ENCODE measurements around the gene ACER2. TPM values are rescaled to one million over a fixed set of nuclear protein-coding genes. Genes with fewer than 3 reads are reported as not detected.
A peak's percentile ranks its signal among the peaks of the same experiment; 100 is the strongest.

ACER2 gene
- total RNA-seq (10 to 100 TPM in 4 of 5 donors, not detected in 1; 20.5 to 54.3 (median 37.8) TPM), polyA plus RNA-seq (1 to 10 TPM in 2 of 3 donors, under 1 TPM in 1; 0.23 to 7.8 (median 4.5) TPM)
- long read RNA-seq, donor 1, partial matches to known transcripts = 8 of 12 reads
- long read RNA-seq, donor 1, other reads (novel, unspliced or antisense) = 0 of 12 reads
- long read RNA-seq, donor 2, partial matches to known transcripts = 0 of 2 reads
- long read RNA-seq, donor 2, other reads (novel, unspliced or antisense) = 0 of 2 reads
- long read RNA-seq, donor 3, partial matches to known transcripts = 0 of 1 reads
- long read RNA-seq, donor 3, other reads (novel, unspliced or antisense) = 0 of 1 reads
- long read RNA-seq, donor 4 = 0 reads
- long read RNA-seq, donor 5, partial matches to known transcripts = 0 of 1 reads
- long read RNA-seq, donor 5, other reads (novel, unspliced or antisense) = 0 of 1 reads
- long read RNA-seq, donor 6, transcript ACER2-201 (6 exons, 2,238 nt) = major isoform, 14 of 41 reads
- long read RNA-seq, donor 6, partial matches to known transcripts = 27 of 41 reads
- long read RNA-seq, donor 6, other reads (novel, unspliced or antisense) = 0 of 41 reads
- long read RNA-seq, donor 7, transcript ACER2-201 (6 exons, 2,238 nt) = major isoform, 8 of 8 reads
- long read RNA-seq, donor 7, partial matches to known transcripts = 0 of 8 reads
- long read RNA-seq, donor 7, other reads (novel, unspliced or antisense) = 0 of 8 reads
- long read RNA-seq, donor 8, transcript ACER2-201 (6 exons, 2,238 nt) = major isoform, 5 of 5 reads
- long read RNA-seq, donor 8, partial matches to known transcripts = 0 of 5 reads
- long read RNA-seq, donor 8, other reads (novel, unspliced or antisense) = 0 of 5 reads
- long read RNA-seq, donor 9, partial matches to known transcripts = 0 of 1 reads
- long read RNA-seq, donor 9, other reads (novel, unspliced or antisense) = 0 of 1 reads
- long read RNA-seq, donor 10, partial matches to known transcripts = 0 of 2 reads
- long read RNA-seq, donor 10, other reads (novel, unspliced or antisense) = 0 of 2 reads

DNA sequence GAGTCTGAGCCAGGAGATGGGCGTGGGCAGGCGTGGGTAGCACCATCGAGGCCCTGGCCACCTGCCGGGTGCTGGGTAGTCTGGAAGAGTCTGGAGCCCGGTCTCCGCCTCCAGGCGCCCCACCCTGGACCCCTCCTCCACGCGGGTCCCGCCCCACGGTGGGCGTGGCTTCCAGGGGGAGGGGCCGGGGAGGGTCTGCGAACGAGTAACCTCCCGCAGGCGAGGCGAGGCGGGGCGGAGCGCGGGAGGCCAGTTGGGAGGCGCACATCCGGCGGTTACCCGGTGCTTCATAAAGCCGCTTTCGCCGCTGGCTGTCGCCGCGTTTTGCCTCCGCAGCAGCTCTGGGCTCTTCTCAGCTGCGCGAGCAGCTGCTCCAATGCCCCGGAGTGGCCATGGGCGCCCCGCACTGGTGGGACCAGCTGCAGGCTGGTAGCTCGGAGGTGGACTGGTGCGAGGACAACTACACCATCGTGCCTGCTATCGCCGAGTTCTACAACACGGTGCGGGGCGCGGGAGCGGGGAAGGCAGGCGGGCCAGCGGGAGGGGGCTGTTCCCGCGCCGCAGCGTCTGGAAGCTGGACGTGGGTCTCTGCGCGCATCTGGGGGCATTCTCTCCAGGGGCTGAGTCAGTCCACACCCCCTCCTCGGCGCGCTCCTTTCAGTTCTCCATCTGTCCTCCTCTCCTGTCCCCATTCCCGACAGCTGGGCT, at the start of gene ACER2:
ACER2 (plus strand) TSS at position 317 of the 708 bp plus-strand sequence; CDS start at position 393, 76 bp downstream.
- no peaks in the 10 kb centered on the region for H3K9me3 ChIP-seq
- H3K36me3 ChIP-seq = no peaks in the 10 kb centered on the region
- TF ChIP-seq POLR2A (IDR thresholded peaks at IDR 0.05) = peak in 2 of 4 donors; percentile 80 to 82
- TF ChIP-seq EP300 (IDR thresholded peaks at IDR 0.05) = no peak
- TF ChIP-seq POLR2AphosphoS5 (IDR thresholded peaks at IDR 0.05) = peak; percentile 94 to 98 (median 97)
- no peaks in the 10 kb centered on the region for H3K27me3 ChIP-seq
- intact Hi-C loops (cut with DNase I; ENCODE audit: low total_unique reads) = no loop called here
- H3K4me1 ChIP-seq = peaks cover 0 to 42% (median 23%) of the 10 kb centered on the region in 4 donors
- H3K4me3 ChIP-seq = peak within 1 kb of the TSS; percentile 77 to 89 (median 82)
- peak within 1 kb of the TSS; percentile 86 to 95 (median 91) for H3K27ac ChIP-seq
- WGBS, 5 donors = 0 to 1% (median 0%) methylated on average over 22 to 61 of the region's 61 CpGs
- DNase-seq = peak; percentile 98

DNA sequence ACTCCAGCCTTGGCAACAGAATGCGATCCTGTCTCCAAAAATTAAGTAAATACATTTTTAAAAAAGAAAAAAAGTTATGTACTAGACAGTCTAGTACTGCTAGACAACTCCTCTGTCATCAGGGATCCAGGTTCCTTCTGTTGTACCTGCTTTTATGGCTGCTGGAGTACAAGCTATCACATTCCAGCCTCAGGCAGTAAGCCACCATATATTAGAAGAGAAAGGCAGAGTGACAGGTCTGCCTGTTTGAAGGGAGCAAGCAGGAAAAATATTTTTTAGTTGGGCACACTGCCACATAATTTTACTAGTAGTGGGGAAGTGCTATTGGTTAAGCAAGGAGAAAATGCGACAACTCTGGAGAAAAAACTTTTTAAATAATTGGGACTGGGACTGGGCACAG, 39.7 kb upstream of the ACER2 start:
- Histone ChIP-seq H3K4me1 (no peaks in the 10 kb centered on the region), H3K4me3 (no peak overlapping the region), H3K27ac (no peak overlapping the region), H3K36me3 (peaks cover 25 to 100% (median 97%) of the 10 kb centered on the region in 4 donors), H3K9me3 (no peaks in the 10 kb centered on the region), H3K27me3 (no peaks in the 10 kb centered on the region)
- intact Hi-C loops (cut with DNase I; ENCODE audit: low total_unique reads) = no loop called here
- 77 to 94% (median 84%) methylated on average over 2 of the region's 2 CpGs for WGBS, 5 donors
- TF ChIP-seq POLR2AphosphoS5 (IDR thresholded peaks at IDR 0.05) = no peak
- no peak for TF ChIP-seq EP300 (IDR thresholded peaks at IDR 0.05)
- TF ChIP-seq CTCF (IDR thresholded peaks at IDR 0.05) = no peak
- no peak for TF ChIP-seq POLR2A (IDR thresholded peaks at IDR 0.05)
- no peak for DNase-seq

GRCh38 chr9:19371942-19372341, 36.9 kb upstream of the ACER2 start:
- TF ChIP-seq POLR2AphosphoS5 (IDR thresholded peaks at IDR 0.05) (no peak), CTCF (IDR thresholded peaks at IDR 0.05) (no peak), EP300 (IDR thresholded peaks at IDR 0.05) (no peak), POLR2A (IDR thresholded peaks at IDR 0.05) (no peak)
- DNase-seq = no peak
- intact Hi-C loops (cut with DNase I; ENCODE audit: low total_unique reads) = no loop called here
- Histone ChIP-seq H3K4me3 (no peak overlapping the region), H3K36me3 (peaks cover 35 to 100% (median 98%) of the 10 kb centered on the region in 4 donors), H3K9me3 (no peaks in the 10 kb centered on the region), H3K27me3 (no peaks in the 10 kb centered on the region), H3K4me1 (peaks cover 0 to 13% (median 0%) of the 10 kb centered on the region in 4 donors), H3K27ac (no peak overlapping the region)
- 56 to 72% (median 65%) methylated on average over 5 of the region's 5 CpGs for whole genome bisulfite sequencing, 5 donors

GRCh38 chr9:19372567-19372966, 36.2 kb upstream of the ACER2 start:
- Histone ChIP-seq H3K4me1 (peaks cover under 1 to 19% (median 6%) of the 10 kb centered on the region in 4 donors), H3K27ac (peak overlapping the region in 1 of 5 donors; percentile 4), H3K9me3 (no peaks in the 10 kb centered on the region), H3K36me3 (peaks cover 36 to 100% (median 98%) of the 10 kb centered on the region in 4 donors), H3K27me3 (no peaks in the 10 kb centered on the region), H3K4me3 (no peak overlapping the region)
- DNase-seq = no peak
- 82 to 92% (median 90%) methylated on average over 7 to 8 of the region's 8 CpGs for WGBS, 5 donors
- no peak for TF ChIP-seq CTCF (IDR thresholded peaks at IDR 0.05)
- TF ChIP-seq POLR2A (IDR thresholded peaks at IDR 0.05) = no peak
- no peak for TF ChIP-seq POLR2AphosphoS5 (IDR thresholded peaks at IDR 0.05)
- no peak for TF ChIP-seq EP300 (IDR thresholded peaks at IDR 0.05)
- intact Hi-C loops (cut with DNase I; ENCODE audit: low total_unique reads) = no loop called here

All from stomach (tissue), 19 donors.